T-helper 2 cell treated with Interferon-gamma antibody and Interleukin-4, amounts not matched to agents 5 μg/mL and 100 μg/mL, for 36 hours (primary cell): ENCODE measurements around the gene C14orf93.
A peak's percentile ranks its signal among the peaks of the same experiment; 100 is the strongest.

Experiments
- DNase-seq: peaks from one replicate; pipeline ENCODE4 v3.0.0; 2021; ENCODE audit warnings: low spot score
- H3K27ac Mint-ChIP-seq: one replicate; pipeline ENCODE4 v1.8.0; 2021; ENCODE audit warnings: mild to moderate bottlenecking, mixed read lengths
- H3K27me3 Mint-ChIP-seq: one replicate; pipeline ENCODE4 v1.8.0; 2021; ENCODE audit warnings: low read depth, mixed read lengths
- H3K36me3 Mint-ChIP-seq: one replicate; pipeline ENCODE4 v1.8.0; 2021; ENCODE audit warnings: low read depth, mixed read lengths
- H3K4me1 Mint-ChIP-seq: one replicate; pipeline ENCODE4 v1.8.0; 2021; ENCODE audit warnings: low read depth, mixed read lengths
- H3K4me3 Mint-ChIP-seq: one replicate; pipeline ENCODE4 v1.8.0; 2022; ENCODE audit warnings: mild to moderate bottlenecking, moderate library complexity, mixed read lengths
- H3K9me3 Mint-ChIP-seq: one replicate; pipeline ENCODE4 v1.8.0; 2021; ENCODE audit warnings: mixed read lengths

C14orf93 gene

DNA sequence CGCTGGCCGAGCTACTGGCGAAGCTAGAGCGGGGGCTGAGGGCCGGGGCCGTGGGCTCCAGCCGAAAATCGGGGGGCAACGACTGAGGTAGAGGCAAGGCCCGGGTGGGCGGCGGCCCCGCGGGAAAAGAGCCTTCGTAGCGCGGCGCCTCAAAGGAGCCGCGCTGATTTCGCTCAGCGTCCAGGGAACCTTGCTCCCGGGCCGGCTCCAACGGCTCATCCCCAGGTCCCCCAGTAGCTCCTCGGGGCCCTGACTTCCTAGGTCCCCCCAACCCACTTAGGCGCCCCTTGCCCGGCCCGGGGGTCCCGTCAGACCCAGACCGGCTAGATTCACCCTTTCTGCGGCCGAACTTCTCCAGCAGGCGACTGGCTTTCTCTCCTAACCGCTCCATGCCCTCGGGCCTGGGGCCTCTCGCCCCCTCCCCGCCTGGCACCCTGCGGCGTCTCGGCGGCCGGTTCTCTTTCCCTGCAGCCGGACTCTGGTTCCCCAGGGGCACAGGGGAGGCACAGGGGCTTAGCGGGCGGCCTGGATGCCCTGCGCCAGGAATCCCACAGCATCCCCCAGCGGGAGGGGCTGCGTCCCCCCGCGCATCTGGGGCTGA lies 28.0 kb downstream of the C14orf93 start:
- H3K9me3 Mint-ChIP-seq: no peaks in the 10 kb centered on the region
- no peaks in the 10 kb centered on the region for H3K36me3 Mint-ChIP-seq
- peak overlapping the region; percentile 44 for H3K4me3 Mint-ChIP-seq
- no peak overlapping the region for H3K27ac Mint-ChIP-seq
- peaks cover 19% of the 10 kb centered on the region for H3K27me3 Mint-ChIP-seq
- peaks cover 5% of the 10 kb centered on the region for H3K4me1 Mint-ChIP-seq
- no peak for DNase-seq

DNA sequence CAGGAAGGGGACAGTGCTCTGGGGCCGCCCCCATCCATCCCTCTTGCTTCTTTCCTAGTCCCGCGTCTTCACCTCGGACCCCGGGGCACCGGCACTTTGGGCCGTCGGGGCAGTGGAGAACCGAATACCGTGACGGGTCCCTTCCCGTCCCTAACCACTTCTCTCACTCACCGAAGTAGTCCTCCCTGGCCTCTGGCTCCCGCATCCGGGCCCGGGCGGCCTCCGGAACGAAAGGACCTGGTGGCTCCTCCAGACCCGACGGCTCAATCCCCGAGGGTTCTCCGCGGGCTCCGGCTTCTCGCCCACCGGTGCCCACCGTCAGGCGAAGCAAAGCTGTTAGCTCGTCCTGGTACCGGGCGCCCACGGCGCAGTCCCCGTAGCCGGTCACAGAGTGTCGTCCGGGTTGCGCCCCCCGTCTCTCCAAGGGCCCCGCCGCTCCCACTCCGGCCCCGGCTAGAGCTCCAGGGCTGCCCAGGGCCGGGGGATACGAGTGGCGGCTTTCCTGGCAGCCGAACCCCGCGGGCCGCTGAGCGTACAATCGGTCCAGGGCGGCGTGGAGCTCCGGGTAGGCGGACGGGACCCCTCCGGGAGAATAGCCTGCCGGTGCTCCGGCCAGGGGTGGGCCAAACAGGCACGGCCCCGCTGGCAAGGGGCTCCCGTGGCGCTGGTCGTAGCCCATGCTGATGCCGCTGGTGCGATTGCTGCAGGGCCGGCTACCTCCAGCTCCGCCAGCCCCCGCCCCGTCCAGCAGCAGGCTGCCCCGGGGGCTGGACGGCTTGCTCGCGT lies 28.7 kb downstream of the C14orf93 start:
- Mint-ChIP-seq H3K36me3 (no peaks in the 10 kb centered on the region), H3K9me3 (no peaks in the 10 kb centered on the region), H3K4me1 (peaks cover 5% of the 10 kb centered on the region), H3K27ac (no peak overlapping the region), H3K27me3 (peaks cover 20% of the 10 kb centered on the region), H3K4me3 (peak overlapping the region; percentile 28)
- DNase-seq: no peak

DNA sequence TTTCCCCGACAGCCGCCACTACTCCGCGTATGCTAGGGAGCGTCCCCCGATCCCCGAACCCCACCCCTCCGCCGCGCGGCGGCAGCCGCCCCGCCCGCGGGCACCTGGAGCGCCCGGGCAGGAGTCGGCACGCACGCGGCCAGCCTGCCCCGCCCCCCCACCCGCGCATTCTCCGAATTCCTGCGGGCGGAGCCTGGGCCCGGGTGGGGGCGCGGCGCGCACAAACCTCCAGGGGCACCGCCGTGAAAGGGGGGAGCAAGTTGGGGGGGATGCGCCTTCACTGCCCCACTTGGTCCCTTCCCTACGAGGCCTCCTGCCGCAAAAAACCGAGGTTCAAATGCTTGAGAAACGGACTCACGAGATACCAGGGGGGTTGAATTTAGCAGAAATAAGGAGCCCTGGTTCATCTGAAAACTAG lies 29.3 kb downstream of the C14orf93 start:
- no peak for DNase-seq
- peak overlapping the region; percentile 40 for H3K4me3 Mint-ChIP-seq
- peaks cover 5% of the 10 kb centered on the region for H3K4me1 Mint-ChIP-seq
- H3K27ac Mint-ChIP-seq: no peak overlapping the region
- H3K9me3 Mint-ChIP-seq: no peaks in the 10 kb centered on the region
- H3K36me3 Mint-ChIP-seq: no peaks in the 10 kb centered on the region
- H3K27me3 Mint-ChIP-seq: peaks cover 20% of the 10 kb centered on the region

DNA sequence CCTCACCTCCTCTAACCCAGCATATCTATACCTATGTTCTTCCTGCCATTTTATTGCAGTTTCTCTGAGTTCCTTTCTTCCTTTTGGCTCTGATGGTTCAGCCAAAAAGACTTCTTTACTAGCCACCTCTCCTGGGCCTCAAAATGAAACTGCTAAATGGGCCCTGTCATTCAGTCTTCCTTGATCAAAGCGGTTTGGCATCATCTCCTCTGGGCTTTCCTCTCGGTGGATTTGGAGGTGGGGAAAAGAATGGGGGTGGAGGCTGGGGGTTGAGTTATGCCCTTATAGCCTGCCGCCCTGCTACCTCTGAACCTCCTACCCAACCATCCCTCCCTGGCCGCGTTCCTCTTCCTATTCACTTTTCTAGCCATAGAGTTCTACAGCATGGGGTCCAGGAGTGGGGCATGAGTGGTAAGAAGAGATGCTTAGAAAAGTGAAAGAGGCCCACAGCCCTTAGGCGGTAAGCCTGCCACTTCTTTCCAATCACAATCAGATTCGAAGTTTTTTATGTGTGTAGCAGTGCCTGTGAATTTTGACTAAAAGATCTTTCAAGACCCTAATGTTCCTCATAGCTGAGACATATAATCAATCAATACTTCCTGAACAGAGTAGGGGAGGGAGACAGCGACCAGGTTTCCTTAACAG lies 30.1 kb downstream of the C14orf93 start:
- no peak for DNase-seq
- H3K27me3 Mint-ChIP-seq: peaks cover 20% of the 10 kb centered on the region
- H3K9me3 Mint-ChIP-seq: no peaks in the 10 kb centered on the region
- no peaks in the 10 kb centered on the region for H3K36me3 Mint-ChIP-seq
- H3K4me3 Mint-ChIP-seq: peak overlapping the region; percentile 40
- H3K27ac Mint-ChIP-seq: no peak overlapping the region
- peaks cover 5% of the 10 kb centered on the region for H3K4me1 Mint-ChIP-seq

DNA sequence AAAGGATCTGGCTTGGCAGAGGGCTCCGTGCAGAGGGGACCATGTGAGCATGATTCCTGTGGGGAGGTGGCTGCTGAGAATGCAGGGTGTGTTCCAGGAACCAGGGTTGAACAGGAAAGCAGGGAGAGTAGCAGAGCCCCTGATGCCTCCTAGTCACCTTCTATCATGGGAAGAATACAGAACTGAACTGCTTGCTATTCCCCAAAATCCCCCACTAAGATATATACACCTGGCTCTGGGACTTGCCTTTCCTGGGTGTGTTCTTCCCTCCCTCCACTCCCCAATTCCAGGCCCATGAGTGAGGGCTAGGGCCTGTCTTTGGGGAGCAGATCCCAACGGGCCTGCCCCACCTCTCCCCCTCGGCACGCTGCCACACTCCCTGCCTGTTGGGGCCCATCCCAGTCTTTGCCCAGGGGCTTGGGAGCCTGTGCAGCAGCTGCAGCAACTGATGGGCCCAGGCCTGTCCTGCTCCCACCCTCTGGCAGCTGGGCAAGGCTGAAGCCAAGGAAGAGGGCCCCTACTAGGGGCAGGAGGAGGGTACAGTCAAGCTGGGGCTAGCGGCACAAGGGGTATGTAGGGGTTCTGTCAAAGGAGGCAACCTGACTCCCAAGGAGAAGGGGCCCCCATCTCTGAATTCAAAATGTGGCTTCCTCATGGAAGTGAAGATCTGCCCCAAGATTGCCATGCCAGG lies 30.8 kb downstream of the C14orf93 start:
- H3K9me3 Mint-ChIP-seq: no peaks in the 10 kb centered on the region
- peaks cover 20% of the 10 kb centered on the region for H3K27me3 Mint-ChIP-seq
- H3K4me1 Mint-ChIP-seq: peaks cover 5% of the 10 kb centered on the region
- H3K4me3 Mint-ChIP-seq: no peak overlapping the region
- no peak overlapping the region for H3K27ac Mint-ChIP-seq
- no peaks in the 10 kb centered on the region for H3K36me3 Mint-ChIP-seq
- DNase-seq: no peak

DNA sequence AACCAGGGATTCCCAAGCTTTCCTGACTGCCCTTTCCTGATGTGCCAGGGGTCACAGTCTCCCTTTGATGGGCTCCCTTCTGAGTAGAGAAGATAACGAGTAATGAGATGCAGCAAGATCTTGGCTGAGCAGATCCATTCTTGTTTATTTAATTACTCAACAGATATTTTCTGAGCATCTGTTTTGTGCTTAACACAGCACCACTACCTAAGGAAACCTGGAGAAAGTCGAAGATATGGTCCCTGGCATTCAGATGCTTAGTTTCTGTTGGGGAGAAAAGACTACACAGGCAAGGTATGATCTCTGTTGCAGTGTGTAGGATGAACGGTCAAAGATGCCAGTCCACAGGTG lies 31.5 kb downstream of the C14orf93 start:
- Mint-ChIP-seq H3K27ac (no peak overlapping the region), H3K4me3 (no peak overlapping the region), H3K9me3 (no peaks in the 10 kb centered on the region), H3K4me1 (peaks cover 5% of the 10 kb centered on the region), H3K36me3 (no peaks in the 10 kb centered on the region), H3K27me3 (peaks cover 20% of the 10 kb centered on the region)
- DNase-seq: no peak

DNA sequence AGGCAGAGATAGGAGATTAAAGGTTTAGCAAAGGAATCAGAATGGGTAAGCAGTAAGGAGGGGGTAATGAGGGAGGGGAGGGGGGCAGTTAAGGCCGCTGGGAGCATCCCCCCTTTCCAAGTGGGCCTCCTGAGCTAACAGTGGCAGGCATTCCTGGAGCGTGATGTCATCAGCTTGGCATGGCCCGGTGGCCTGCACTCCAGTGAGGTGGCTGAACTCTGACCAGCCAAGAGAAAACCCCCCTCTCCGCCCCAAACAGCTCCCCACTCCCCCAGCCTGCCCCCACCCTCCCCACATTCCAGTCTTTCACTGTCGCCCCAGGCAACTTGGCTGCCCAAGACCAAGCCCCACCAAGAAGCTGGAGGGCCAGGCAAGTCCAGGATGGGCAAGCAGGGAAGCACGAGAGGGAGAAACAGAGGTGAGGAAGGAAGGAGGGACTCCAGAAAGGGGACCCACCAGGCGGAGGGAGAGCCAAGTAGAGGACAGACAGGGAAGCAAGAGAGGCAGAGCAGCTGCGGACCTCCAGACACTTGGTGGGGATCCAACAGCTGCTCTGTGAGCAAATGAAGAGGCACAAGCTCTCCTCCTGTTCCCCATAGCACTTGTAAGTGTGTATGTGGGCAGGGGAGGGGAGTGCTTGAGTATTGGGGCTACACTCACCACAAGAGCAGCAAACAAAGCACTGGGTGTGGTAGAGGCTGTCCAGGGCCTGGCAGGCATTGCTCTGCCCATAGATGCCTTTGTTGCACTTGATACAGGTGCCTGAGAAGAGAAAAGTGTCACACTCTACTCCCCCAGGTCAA lies 32.1 kb downstream of the C14orf93 start:
- no peak overlapping the region for H3K27ac Mint-ChIP-seq
- no peak for DNase-seq

DNA sequence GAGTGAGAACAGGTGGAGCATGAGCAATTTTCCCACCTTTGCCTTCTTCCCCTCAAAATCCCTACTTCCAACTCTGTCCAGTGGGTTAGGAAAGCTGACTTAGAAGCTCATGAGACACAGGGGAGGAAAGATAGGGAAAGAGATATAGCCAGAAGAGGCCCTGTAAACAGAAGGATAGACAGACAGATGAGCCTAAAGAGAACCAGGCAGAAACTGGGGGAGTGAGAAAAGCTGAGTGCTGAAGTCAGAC lies 32.6 kb downstream of the C14orf93 start:
- DNase-seq: no peak
- H3K4me3 Mint-ChIP-seq: no peak overlapping the region
- H3K4me1 Mint-ChIP-seq: peaks cover 5% of the 10 kb centered on the region
- H3K27me3 Mint-ChIP-seq: peaks cover 20% of the 10 kb centered on the region
- no peaks in the 10 kb centered on the region for H3K9me3 Mint-ChIP-seq
- H3K36me3 Mint-ChIP-seq: no peaks in the 10 kb centered on the region
- no peak overlapping the region for H3K27ac Mint-ChIP-seq

More for the DNA sequence above, 32.1 kb downstream of the C14orf93 start:
- no peaks in the 10 kb centered on the region for H3K36me3 Mint-ChIP-seq
- no peak overlapping the region for H3K4me3 Mint-ChIP-seq
- H3K9me3 Mint-ChIP-seq: no peaks in the 10 kb centered on the region
- peaks cover 20% of the 10 kb centered on the region for H3K27me3 Mint-ChIP-seq
- peaks cover 5% of the 10 kb centered on the region for H3K4me1 Mint-ChIP-seq

DNA sequence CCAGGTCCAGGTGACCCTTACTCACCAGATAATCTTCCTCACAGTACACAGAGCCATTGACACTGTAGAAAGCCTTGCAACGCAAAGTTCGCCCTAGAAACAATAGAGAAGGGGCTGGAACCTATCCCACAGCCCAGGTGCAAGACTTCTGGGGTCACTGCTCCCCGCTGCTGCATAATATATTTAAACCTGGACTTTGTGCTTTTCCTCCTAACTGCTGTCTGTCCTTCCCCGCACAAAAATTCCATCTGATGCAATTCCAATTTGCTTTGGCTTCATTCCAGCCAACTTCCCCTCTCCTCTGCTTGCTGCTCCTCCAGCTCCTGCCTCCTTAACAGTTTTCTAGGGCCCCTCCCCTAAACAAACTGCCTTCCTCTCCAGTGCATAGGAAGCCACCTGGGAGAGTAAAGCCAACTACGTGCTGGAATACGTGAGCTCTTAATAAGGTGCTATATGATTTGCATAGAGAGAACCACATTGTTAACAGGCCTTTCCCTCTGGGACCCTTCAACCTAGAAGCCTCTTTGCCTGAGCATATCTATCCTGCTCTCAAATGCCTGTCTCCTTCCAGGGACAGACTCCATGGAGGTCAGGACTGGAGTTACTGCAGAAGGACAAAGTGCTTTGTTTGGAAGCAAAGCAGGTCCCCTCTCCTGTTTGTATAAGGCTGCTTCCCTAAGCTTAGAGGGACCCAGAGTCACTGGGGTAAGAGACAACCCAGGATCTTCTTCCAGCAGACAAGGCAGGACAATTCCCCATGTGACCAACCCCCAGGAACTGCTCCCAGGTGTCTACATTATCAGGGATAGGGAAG lies 33.1 kb downstream of the C14orf93 start:
- Mint-ChIP-seq H3K9me3 (no peaks in the 10 kb centered on the region), H3K4me3 (no peak overlapping the region), H3K27ac (no peak overlapping the region), H3K36me3 (no peaks in the 10 kb centered on the region), H3K27me3 (peaks cover 20% of the 10 kb centered on the region), H3K4me1 (peaks cover 5% of the 10 kb centered on the region)
- no peak for DNase-seq

DNA sequence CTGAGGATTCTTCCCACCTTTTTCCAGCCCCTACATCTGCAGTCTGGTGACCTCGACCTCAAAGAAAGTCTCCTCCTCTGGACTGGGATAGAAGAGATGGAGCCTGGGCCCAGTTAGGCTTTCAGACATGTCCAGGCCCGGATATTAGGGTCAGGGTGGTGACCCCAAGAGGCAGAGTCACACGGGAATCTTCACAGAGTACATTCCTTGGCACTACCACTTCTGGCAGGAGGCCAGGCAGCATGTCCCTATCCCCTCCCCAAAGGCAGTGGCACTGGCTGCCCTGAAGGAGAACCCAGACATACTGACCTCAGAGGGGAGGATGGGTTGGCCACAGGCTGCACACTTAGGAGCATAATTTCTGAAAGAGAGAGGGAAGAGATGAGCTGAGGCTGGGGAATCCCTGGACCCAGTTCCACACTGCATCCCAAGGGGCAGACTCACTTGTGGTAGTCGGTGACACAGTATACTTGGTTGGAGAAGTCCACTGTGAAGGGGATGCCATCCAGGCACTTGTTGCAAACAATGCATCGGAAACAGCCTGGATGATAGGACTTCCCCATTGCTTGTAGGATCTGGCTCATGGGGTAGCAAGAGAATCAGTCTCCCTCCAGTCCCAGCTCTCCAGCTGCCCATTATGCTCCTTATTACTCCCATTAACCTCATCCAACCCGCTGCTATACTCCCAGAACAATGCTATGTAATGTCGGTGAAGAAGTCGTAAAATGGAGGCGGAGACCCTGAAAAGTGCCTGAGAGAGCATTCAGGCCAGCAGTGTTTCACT lies 35.2 kb downstream of the C14orf93 start:
- Mint-ChIP-seq H3K9me3 (no peaks in the 10 kb centered on the region), H3K4me3 (no peak overlapping the region)

DNA sequence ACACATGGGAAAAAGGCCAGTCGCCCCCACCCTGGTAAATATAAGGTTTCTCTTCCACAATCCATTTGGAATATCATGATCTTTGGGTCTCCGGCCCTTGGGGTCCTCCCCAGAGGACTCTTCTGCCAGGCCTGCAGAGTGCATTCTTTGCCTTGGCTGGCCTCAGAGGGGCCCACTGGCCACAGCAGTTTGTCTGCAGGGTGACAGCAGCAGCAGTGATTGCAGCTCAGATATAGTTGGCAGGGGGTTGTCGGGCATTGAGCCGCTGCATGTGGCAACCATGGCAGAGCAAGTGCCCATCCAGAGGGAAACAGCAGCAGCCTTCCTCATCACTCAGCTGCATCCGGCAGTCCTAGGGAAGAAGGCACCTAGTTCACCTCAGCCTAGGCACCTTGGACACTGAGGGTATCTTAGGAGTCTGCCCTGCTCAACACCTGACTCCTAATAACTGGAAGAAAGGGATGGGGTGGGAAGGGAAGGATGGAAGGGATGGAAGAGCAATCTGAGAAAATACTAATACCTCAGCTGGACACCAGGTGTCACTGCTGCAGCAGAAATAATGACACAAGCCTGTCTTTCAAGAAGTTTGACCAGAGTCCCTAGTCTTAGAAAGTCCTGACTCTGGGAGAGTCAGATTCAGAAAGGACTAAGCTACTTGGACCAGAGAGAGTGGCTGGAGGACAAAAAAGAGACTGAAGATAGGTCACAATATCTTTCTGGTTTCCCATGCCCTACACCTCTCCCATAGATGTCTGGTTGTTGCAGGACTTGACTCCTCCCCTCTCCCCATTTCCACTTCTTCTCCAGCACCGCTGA lies 36.5 kb downstream of the C14orf93 start:
- Mint-ChIP-seq H3K4me1 (no peaks in the 10 kb centered on the region), H3K9me3 (no peaks in the 10 kb centered on the region), H3K27me3 (peaks cover 12% of the 10 kb centered on the region), H3K27ac (no peak overlapping the region), H3K36me3 (no peaks in the 10 kb centered on the region), H3K4me3 (no peak overlapping the region)
- DNase-seq: peak; percentile 15

More for the DNA sequence above, 35.2 kb downstream of the C14orf93 start:
- H3K27ac Mint-ChIP-seq: no peak overlapping the region
- peaks cover 16% of the 10 kb centered on the region for H3K27me3 Mint-ChIP-seq
- H3K36me3 Mint-ChIP-seq: no peaks in the 10 kb centered on the region
- peaks cover 1% of the 10 kb centered on the region for H3K4me1 Mint-ChIP-seq
- DNase-seq: no peak
